Thyroid gland (tissue), 4 donors: ENCODE data around the gene SH3BGRL2.

Experiments used
- POLR2A ChIP-seq, 2 donors: fragments of 450-650 bp; IDR thresholded peaks; one replicate each; pipeline ENCODE4 v1.6.1; 2017; ENCODE audit warnings: antibody characterized with exemption in 2 of 2, mild to moderate bottlenecking in 2 of 2, moderate library complexity in 1 of 2
- TF ChIP-seq, protein P1 (sequence below), 6 experiments: fragments of 200-600 bp in 3 of 6; fragments of 450-650 bp in 3 of 6; sonication (generic) in 3 of 6; IDR thresholded peaks; one replicate each; pipeline ENCODE4 v1.5.1; 2016 to 2019; ENCODE audit warnings: antibody characterized with exemption in 6 of 6, mild to moderate bottlenecking in 2 of 6, inconsistent platforms in 1 of 6, moderate library complexity in 1 of 6

GRCh38 chr6:79706527-79706926, 75.4 kb downstream of the SH3BGRL2 start:
- TF ChIP-seq, protein P1, sequence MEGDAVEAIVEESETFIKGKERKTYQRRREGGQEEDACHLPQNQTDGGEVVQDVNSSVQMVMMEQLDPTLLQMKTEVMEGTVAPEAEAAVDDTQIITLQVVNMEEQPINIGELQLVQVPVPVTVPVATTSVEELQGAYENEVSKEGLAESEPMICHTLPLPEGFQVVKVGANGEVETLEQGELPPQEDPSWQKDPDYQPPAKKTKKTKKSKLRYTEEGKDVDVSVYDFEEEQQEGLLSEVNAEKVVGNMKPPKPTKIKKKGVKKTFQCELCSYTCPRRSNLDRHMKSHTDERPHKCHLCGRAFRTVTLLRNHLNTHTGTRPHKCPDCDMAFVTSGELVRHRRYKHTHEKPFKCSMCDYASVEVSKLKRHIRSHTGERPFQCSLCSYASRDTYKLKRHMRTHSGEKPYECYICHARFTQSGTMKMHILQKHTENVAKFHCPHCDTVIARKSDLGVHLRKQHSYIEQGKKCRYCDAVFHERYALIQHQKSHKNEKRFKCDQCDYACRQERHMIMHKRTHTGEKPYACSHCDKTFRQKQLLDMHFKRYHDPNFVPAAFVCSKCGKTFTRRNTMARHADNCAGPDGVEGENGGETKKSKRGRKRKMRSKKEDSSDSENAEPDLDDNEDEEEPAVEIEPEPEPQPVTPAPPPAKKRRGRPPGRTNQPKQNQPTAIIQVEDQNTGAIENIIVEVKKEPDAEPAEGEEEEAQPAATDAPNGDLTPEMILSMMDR (IDR thresholded peaks at IDR 0.05), result no peak
- TF ChIP-seq POLR2A (IDR thresholded peaks at IDR 0.05), result no peak
